Body of pancreas (tissue), 4 donors: Measurements from ENCODE around the gene MAPK8IP3. TPM values are rescaled to one million over a fixed set of nuclear protein-coding genes. Genes with fewer than 3 reads are reported as not detected.
A peak's percentile ranks its signal among the peaks of the same experiment; 100 is the strongest.

Experiments
- ATAC-seq: fragments of 150-250 bp; one replicate; pipeline ENCODE4 v1.9.1; 2016
- DNase-seq, 4 donors: peaks; one replicate each; pipeline ENCODE4 v3.0.0-alpha.2; 2019
- H3K27ac ChIP-seq, 4 donors: fragments of 200-600 bp; sonication (generic); 1 replicate in 3 of 4; 2 replicates in 1 of 4; pipeline versions ENCODE4 v1.5.1 to v1.6.1; 2016 to 2019; ENCODE audit warnings: mild to moderate bottlenecking in 1 of 4, mixed read lengths in 1 of 4, moderate library complexity in 1 of 4
- H3K27me3 ChIP-seq, 2 donors: fragments of 200-600 bp; sonication (generic); one replicate each; pipeline ENCODE4 v1.6.0; 2016; ENCODE audit warnings: mild to moderate bottlenecking in 1 of 2
- H3K36me3 ChIP-seq, 2 donors: fragments of 200-600 bp; sonication (generic); replicated peaks in 1 of 2; 2 replicates each; pipeline ENCODE4 v1.5.1; 2016; ENCODE audit warnings: low read depth in 2 of 2; ENCODE audit not compliant: insufficient read depth in 1 of 2
- H3K4me1 ChIP-seq: fragments of 200-600 bp; sonication (generic); one replicate; pipeline ENCODE4 v1.6.0; 2016
- H3K4me3 ChIP-seq, 2 donors: fragments of 200-600 bp; sonication (generic); 1 replicate in 1 of 2; 2 replicates in 1 of 2; pipeline ENCODE4 v1.5.1; 2016 to 2019
- H3K9me3 ChIP-seq, 3 donors: fragments of 200-600 bp; sonication (generic); 1 replicate in 2 of 3; 2 replicates in 1 of 3; pipeline ENCODE4 v1.5.1; 2016
- CTCF ChIP-seq, 7 experiments: fragments of 450-650 bp in 4 of 7; fragments of 200-600 bp in 3 of 7; sonication (generic) in 3 of 7; IDR thresholded peaks; one replicate each; pipeline ENCODE4 v1.5.1; 2016 to 2019; ENCODE audit warnings: antibody characterized with exemption in 7 of 7
- POLR2A ChIP-seq, 3 donors: fragments of 450-650 bp; IDR thresholded peaks; one replicate each; pipeline ENCODE4 v1.6.1; 2016; ENCODE audit warnings: antibody characterized with exemption in 3 of 3, mild to moderate bottlenecking in 2 of 3
- WGBS, 2 donors: methylation state at CpG; one replicate each; pipeline ENCODE4 v1.1.5; 2017; 5-methylcytosine and 5-hydroxymethylcytosine counted together
- intact Hi-C: fragments of 100-400 bp; cut with DNase I; formaldehyde crosslinking; loops from one replicate; pipeline ENCODE4 v1.15.1; 2023
- total RNA-seq, 2 donors: library from RNA; depleted of rRNA; stranded (reverse); fragments of >200 nt; gene quantifications; one replicate each; pipeline ENCODE4 v1.1.0, GENCODE V29; 2016

The MAPK8IP3 gene
- total RNA-seq, 2 donors from 2014 or later, result 79.9 to 103 TPM

- no peaks in the 10 kb centered on the region for H3K27me3 ChIP-seq
- H3K4me3 ChIP-seq, result no peak overlapping the region
- peaks cover 52% of the 10 kb centered on the region for H3K4me1 ChIP-seq
- no peak for TF ChIP-seq CTCF (IDR thresholded peaks at IDR 0.05)
- no peak for TF ChIP-seq POLR2A (IDR thresholded peaks at IDR 0.05)
- peaks cover 8 to 9% of the 10 kb centered on the region in 2 donors for H3K36me3 ChIP-seq
- WGBS, 2 donors, result 61 to 62% methylated on average over 5 to 6 of the region's 6 CpGs
- no peak for ATAC-seq
- DNase-seq, result peak in 1 of 4 donors; percentile 8
- H3K27ac ChIP-seq, result peak overlapping the region in 1 of 4 donors; percentile 94
- H3K9me3 ChIP-seq, result no peaks in the 10 kb centered on the region
- intact Hi-C loops, result no loop called here
These were observed 74.7 kb downstream of the MAPK8IP3 start for GRCh38 chr16:1780677-1781072.

- DNase-seq (peak in 1 of 4 donors; percentile 12), ATAC-seq (no peak)
- peak overlapping the region; percentile 57 to 77 for H3K4me3 ChIP-seq
- no peaks in the 10 kb centered on the region for H3K27me3 ChIP-seq
- TF ChIP-seq CTCF (IDR thresholded peaks at IDR 0.05), result no peak
- no peak for TF ChIP-seq POLR2A (IDR thresholded peaks at IDR 0.05)
- peaks cover 8 to 9% of the 10 kb centered on the region in 2 donors for H3K36me3 ChIP-seq
- peak overlapping the region; percentile 84 to 95 (median 94) for H3K27ac ChIP-seq
- WGBS, 2 donors, result 48 to 57% methylated on average over 4 to 20 of the region's 20 CpGs
- peaks cover 54% of the 10 kb centered on the region for H3K4me1 ChIP-seq
- H3K9me3 ChIP-seq, result no peaks in the 10 kb centered on the region
- intact Hi-C loops, result no loop called here
These were observed 75.3 kb downstream of the MAPK8IP3 start for GRCh38 chr16:1781254-1781653.

GRCh38 chr16:1781758-1782407 is 75.9 kb downstream of the MAPK8IP3 start:
- WGBS, 2 donors, result 1% methylated on average over 26 to 70 of the region's 70 CpGs
- no peaks in the 10 kb centered on the region for H3K27me3 ChIP-seq
- no peaks in the 10 kb centered on the region for H3K9me3 ChIP-seq
- H3K4me1 ChIP-seq, result peaks cover 54% of the 10 kb centered on the region
- DNase-seq (peak in 3 of 4 donors; percentile 37 to 49 (median 48)), ATAC-seq (peak; percentile 2)
- peak overlapping the region; percentile 57 to 77 for H3K4me3 ChIP-seq
- peaks cover 4 to 9% of the 10 kb centered on the region in 2 donors for H3K36me3 ChIP-seq
- peak overlapping the region; percentile 84 to 95 (median 94) for H3K27ac ChIP-seq
- TF ChIP-seq CTCF (IDR thresholded peaks at IDR 0.05), result peak in 3 of 7 experiments; percentile 10 to 42 (median 20)
- peak in 2 of 3 donors; percentile 21 to 81 for TF ChIP-seq POLR2A (IDR thresholded peaks at IDR 0.05)
- intact Hi-C loops, result no loop called here

GRCh38 chr16:1782408-1783264 is 76.6 kb downstream of the MAPK8IP3 start, which contains the start of the genes NUBP2 and SPSB3:
Gene NUBP2, plus strand, starts transcription at chr16:1782960. Its CDS starts 61 bp downstream, at chr16:1783021.
Gene SPSB3, minus strand, starts transcription at chr16:1782571. Its CDS starts 1,088 bp downstream, at chr16:1781483.
- Histone ChIP-seq H3K27me3 (no peaks in the 10 kb centered on the region), H3K4me3 (peak within 1 kb of the TSS; percentile 70 to 77), H3K27ac (peak within 1 kb of the TSS; percentile 84 to 95 (median 94)), H3K9me3 (no peaks in the 10 kb centered on the region), H3K36me3 (peaks cover 0 to 4% of the 10 kb centered on the region in 2 donors), H3K4me1 (peaks cover 54% of the 10 kb centered on the region)
- peak; percentile 94 for ATAC-seq
- intact Hi-C loops, result no loop called here
- TF ChIP-seq POLR2A (IDR thresholded peaks at IDR 0.05), result peak; percentile 43 to 62 (median 59)
- peak in 1 of 7 experiments; percentile 3 for TF ChIP-seq CTCF (IDR thresholded peaks at IDR 0.05)
- 0 to 1% methylated on average over 19 to 87 of the region's 102 CpGs for WGBS, 2 donors
- peak; percentile 100 for DNase-seq
